ENCODE measurements around the gene NTRK1.

NTRK1 gene

DNA sequence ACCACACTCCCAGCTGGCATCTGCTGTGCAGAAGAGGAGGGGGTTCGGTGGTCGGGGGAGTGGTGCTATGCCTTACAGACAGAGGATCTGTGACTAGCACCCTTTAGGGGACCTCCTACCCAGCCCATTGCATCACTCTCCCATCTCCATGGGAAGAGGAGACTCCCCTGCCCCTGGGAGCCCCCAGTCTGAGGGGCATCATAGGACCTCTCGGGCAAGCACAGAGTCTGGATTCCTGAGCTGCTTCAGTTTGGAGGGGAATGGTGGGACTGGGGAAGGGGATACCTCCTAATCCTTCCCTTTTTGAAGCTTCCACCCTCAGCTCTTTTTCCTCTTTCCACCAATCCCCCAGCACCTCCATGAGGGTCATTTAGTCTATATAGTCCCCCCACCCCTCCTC lies 3.1 kb upstream of the NTRK1 start:
- no peak for DNase-seq (ENCODE audit: low spot score)

DNA sequence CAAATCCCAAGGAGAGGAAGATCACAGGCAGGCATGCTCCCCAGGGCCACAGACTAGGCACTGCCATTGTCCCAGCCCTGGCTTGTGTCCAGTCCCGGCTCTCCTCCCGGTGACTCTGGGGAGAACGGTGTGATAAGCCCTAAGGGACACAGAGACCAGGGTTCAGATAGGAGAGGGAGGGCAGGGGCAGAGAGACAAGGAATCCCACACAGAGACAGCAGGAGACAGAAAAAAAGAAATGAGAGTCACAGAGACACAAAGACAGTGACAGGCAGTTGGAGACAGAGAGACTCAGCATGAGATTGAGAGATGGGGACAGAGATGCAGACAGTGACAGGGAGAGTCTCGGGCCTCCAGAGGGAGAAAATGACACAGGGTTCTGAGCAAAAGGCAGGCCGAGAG lies 2.1 kb upstream of the NTRK1 start:
- DNase-seq (ENCODE audit: low spot score), result no peak

DNA sequence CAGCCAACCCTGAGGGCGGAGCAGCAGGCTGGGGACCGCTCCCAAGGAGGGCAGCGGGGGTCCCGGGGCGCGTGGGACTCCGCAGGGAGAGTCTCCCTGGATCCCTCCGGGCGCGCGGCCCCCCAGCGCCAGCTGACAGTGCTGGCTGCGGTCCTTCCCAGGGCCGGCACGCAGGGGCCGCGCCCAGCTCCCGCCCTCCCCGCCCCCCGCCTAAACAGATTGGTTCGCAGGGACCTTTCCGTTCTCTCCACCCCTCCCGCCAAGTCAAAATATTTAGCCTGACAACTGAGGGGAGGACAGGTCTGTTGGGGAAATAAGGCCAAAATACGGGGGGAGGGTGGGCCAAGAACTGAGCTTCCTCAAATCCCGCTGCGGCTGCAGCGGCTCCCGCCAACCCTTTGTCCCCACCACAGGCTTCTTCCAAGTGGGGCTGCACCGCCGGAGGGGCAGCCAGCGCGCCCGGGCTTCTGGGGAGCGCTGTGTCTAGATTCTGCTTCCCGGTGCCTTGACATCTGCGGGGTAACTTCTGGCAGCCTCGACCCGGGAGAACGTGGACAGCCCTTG lies 1.6 kb upstream of the NTRK1 start, which contains the start of gene INSRR:
Gene INSRR, minus strand, starts transcription at position 159 of the 564 bp plus-strand sequence. CDS start 496 bp downstream, outside the sequence.
- peak; percentile 64 for DNase-seq (ENCODE audit: low spot score)

DNA sequence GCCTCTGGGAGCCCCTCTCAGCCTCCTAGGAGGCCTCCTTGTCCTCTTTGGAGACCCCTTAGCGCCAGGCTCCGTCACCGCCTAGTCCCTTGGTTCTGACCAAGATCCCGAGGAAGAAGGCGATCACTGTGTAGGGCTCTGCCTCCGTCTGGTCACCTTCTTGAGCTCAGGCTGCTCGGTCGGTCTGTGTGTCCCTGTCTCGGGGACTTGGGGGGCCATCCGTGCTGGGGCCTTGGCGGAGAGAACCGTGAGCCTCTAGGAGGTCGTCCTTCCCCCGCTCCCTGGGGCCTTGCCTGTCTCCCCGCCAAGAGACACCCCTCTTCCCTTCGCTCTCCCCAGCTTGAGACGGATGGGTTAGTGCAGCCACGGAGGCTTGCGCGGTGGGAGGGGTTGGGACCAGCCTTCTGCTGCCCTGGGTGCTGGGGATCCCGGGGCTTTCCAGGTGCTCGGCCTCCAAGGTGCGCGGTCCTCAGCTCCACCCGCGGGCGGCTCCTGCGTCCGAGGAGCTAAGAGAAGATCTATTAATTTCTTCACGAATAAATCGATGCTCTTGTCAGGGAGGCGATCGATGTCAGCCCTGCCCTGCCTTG lies 1.0 kb upstream of the NTRK1 start:
- DNase-seq (ENCODE audit: low spot score), result peak; percentile 53

DNA sequence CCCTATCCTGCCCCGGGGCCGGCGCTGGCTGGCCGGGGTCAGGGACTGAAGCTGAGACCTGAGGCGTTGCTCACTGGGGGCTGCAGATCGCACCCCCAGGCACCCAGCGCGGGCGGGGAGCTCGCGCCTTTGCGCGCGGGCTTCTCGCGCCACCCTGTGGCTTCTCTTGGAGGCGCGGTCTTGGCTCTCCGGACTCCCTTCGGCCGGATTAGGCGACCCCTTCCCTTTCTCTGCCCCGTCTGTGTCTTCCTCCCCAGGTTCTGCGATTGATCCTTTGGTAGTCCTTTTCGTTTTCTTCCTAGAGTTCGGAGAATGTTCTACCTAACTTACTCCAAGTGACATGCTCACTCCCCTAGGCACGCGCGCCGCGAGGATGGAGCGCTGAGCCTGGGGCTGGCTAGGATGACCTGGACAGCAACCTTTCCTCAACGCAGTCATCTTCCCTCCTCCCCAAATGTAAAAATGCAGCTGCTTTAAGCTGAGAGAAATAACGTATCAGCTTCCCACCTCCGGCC lies 495 bp upstream of the NTRK1 start:
- DNase-seq (ENCODE audit: low spot score), result peak; percentile 86

DNA sequence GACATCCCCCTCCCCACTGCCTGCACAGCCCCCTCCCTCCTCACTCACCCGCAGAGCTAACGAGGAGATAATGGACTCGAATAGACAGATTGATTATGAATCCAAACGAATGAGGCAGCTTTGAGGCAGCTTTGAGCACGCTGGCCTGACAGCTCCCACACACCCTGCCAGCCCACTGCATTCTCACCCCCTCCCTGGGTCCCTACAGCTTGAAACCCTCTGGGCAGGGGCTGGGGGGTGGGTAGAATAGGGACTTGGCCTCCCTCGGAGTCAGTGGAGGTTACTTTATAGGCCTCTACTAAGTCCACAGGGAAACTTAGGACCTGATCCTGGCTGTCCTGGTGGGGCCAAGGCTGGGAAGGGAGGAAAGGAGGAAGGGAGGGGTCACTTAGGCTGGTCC lies 1.9 kb downstream of the NTRK1 start:
- no peak for DNase-seq (ENCODE audit: low spot score)

DNA sequence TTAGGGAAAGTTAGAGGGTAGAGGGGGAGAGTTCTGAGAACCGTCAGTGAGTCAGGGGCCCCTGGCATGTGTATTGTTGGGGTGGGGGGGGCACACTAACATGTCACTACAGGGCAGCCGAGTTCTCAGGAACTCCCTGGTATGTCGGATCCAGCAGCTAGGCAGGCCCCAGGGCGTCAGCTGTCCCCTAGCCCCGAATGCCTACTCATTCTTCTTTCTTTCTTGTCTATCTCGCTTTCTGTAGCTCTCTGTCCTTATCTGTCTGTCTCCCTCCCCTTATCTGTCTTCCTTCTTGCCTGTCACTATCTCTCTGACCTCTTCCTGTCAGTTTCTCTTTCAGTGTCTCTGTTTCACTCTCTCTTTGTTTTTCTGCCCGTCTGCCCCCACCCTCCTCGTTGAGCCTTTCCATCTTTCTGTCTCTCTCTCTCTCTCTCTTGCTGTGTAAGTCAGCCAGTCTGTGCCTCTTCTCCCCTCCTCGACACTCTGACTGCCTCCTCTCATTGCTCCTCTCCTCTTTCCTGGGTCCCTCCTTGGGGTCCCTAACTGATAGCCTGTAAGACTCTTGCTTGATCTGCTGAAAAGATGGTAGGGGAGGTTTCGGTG lies 2.4 kb downstream of the NTRK1 start:
- DNase-seq (ENCODE audit: low spot score), result no peak

DNA sequence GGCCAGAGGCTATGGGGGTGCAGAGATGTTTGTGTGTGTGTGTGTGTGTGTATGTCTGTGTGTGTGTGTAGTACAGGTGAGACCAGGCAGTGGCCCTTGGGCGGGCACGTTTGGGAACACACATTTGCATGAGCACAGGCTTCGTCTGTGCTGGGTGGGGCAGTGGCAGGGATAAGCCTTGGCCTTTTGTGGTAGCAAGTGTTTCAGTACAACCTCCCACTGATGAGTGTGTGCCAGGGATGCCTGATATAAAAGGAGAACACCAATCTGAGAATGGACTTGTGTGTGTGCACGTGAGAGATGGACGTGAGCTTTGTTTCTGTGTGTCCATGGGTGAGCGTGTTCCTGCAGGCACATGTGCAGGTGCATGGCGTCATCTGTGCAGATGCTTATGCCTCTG lies 3.0 kb downstream of the NTRK1 start:
- no peak for DNase-seq (ENCODE audit: low spot score)

DNA sequence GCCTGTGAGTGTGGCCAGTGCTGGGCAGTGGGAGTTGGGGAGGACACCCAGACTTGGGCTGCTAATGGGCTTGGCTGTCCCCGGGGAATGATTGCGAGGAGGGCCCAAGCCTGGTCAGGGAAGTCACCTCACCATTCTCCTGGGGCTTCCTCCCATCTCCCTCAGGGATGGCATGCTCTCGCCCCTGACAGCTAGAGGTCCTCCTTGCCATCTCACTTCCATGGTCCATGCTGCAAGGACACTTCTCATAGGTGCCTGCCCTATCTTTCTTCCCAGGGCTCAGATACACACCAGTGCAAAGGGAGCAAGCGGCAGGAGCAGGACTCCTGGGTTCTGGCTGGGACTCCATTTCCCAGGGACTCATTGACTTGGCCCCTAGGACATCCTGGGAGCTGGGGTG lies 4.1 kb downstream of the NTRK1 start:
- no peak for DNase-seq (ENCODE audit: low spot score)

DNA sequence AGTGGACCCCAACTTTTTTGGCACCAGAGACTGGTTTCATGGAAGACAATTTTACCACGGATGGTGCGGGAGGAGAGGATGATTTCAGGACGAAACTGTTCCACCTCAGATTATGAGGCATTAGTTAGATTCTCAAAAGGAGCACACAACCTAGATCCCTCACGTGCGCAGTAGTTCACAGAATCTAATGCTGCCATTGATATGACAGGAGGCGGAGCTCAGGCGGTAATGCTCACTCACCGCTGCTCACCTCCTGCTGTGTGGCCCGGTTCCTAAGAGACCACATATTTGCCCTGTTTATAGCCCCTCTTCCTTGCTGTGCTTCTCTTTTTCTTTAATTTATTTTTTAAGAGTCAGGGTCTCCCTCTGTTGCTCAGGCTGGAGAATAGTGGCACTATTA lies 4.6 kb downstream of the NTRK1 start:
- no peak for DNase-seq (ENCODE audit: low spot score)

DNA sequence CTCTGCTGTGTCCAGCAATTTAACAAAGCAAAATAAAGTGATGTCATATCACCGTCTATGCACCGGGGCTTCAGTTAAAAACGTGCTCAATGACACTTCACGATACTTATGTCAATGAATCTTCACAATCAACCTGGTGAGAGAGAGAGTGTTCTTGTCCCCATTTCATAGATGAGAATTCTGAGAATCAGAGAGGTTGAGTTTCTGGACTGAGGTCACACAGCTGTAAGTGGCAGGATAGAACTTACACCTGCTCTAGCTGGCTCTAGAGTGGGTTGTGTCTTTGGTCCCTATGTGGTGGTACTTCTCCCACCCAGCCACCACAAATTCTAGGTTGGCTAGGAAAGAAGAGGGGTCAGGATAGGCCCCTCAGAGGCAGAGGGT lies 5.2 kb downstream of the NTRK1 start:
- no peak for DNase-seq (ENCODE audit: low spot score)

DNA sequence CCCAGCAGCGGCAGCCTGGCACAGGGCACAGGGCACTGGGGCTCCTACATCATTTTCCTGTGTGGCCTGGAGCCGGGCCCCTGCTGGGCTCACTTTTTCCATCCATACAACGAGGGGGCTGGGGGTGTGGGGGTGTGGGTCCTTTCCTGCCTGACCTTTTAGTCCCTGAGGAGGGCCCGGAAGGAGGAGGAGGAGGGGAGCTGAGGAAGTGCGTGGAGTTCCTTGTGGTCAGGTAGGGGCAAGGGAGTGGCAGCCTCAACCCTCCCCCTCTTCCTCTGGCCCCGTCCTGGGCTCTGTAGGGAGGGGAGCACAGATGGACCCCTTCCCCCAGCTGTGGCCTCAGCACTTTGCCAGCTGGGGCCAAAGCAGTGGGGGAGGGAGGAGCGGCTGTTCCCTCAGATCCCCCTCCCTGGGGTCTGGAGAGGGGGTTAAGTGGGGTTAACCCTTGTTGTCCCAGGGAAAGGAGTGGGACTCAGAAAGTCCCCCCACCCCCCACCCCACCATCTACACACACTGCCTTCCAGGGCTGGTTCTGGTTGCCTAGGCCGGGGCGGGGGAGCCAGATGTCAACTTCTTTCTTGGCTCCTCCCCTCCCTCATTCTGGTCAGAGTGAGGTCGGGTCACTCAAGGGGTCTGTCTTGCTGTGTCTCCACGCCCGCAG lies 5.7 kb downstream of the NTRK1 start:
- DNase-seq (ENCODE audit: low spot score), result no peak

DNA sequence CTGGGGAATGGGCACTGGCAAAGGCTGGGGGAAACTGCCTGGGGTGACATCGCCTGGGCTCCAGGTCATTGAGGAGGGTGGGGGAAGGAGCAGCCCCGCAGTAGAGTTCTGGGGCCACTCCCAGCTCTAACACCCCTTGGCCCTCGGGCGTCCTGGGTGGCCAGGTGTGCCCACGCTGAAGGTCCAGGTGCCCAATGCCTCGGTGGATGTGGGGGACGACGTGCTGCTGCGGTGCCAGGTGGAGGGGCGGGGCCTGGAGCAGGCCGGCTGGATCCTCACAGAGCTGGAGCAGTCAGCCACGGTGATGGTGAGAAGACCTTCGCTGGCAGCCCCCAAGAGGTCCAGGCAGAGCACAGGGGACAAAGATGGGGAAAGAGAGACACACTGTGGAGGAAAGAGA lies 7.7 kb downstream of the NTRK1 start:
- DNase-seq (ENCODE audit: low spot score), result no peak

DNA sequence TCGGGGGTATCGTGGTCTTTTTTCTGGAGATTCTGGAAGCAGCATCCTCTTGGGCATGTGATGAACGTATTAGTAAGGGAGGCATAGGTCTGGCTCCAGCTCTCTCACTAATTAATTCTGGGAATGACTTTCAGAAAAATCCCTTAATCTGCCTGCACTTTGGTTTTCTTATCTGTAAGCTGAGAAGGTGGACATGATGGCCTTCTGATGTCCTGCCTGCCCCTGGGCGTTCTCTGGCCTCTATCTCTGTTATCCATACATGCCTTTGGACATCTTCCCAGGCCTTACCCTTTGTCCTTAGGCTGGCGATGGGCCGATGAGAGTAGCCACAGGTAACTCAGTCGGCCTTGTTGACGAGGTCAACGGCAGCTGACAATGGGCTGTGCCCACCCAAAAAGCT lies 8.8 kb downstream of the NTRK1 start:
- DNase-seq (ENCODE audit: low spot score), result no peak

DNA sequence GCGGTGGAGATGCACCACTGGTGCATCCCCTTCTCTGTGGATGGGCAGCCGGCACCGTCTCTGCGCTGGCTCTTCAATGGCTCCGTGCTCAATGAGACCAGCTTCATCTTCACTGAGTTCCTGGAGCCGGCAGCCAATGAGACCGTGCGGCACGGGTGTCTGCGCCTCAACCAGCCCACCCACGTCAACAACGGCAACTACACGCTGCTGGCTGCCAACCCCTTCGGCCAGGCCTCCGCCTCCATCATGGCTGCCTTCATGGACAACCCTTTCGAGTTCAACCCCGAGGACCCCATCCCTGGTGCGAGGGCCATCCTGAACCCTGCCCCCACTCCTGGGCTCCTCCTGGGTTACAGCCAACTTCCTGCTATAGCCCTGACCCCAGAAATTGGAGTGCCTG lies 13.0 kb downstream of the NTRK1 start:
- DNase-seq (ENCODE audit: low spot score), result no peak

DNA sequence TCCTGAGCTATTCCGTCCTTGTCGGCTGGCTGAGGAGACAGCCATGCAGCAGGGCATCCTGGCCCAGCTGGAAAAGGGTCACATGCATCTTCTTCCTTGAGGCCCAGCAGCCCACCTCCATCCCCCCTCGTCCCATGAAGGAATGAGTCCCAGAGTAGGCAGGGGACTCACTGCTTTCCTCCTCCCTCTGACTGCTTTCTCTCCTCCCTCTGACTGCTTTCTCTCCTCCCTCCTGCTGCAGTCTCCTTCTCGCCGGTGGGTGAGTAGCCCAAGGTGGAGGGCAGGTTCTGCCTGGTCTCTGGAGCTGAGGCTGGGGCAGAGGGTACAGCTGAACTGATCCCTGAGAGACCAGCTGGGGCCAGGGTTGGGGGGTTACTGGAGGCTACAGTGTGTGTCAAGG lies 13.5 kb downstream of the NTRK1 start:
- DNase-seq (ENCODE audit: low spot score), result no peak

DNA sequence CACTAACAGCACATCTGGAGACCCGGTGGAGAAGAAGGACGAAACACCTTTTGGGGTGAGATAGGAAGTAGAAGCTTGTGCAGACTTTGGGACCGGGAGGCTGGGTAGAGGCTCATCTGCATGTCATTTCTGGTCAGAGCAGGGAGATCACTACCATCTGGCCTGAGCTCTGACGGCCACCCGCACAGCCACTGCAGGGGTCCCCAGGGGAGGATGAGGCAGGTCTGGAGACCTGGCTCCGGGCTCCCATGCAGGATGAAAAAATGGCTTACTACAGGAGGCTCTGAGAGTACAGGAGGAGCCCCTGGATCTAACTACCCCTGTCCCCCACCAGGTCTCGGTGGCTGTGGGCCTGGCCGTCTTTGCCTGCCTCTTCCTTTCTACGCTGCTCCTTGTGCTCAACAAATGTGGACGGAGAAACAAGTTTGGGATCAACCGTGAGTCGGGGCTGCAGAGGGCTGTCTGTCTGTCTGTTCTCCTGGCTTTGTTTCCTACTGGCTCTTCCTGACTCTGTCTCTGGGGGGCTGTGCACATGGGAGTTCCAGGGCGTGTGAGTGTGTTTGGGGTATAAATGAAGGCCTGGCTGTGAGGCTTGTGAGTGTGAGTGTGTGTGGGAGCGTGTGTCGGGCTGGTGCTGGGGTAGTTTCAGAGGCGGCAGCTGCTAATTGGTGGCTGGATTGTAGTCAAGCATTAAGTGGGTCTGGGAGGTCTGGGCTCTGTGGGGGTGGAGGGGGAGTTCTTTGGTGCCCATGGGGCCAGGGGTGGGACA lies 14.1 kb downstream of the NTRK1 start:
- no peak for DNase-seq (ENCODE audit: low spot score)

DNA sequence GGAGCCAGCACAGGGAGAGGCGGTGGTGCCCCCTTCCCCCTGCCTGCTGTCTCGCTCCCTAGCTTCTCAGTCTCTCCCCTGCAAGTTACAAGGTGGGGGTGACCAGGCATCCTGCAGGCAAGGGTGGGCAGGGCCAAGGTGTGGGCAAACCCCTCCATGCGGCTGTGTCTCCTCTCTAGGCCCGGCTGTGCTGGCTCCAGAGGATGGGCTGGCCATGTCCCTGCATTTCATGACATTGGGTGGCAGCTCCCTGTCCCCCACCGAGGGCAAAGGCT lies 14.6 kb downstream of the NTRK1 start:
- DNase-seq (ENCODE audit: low spot score), result no peak

DNA sequence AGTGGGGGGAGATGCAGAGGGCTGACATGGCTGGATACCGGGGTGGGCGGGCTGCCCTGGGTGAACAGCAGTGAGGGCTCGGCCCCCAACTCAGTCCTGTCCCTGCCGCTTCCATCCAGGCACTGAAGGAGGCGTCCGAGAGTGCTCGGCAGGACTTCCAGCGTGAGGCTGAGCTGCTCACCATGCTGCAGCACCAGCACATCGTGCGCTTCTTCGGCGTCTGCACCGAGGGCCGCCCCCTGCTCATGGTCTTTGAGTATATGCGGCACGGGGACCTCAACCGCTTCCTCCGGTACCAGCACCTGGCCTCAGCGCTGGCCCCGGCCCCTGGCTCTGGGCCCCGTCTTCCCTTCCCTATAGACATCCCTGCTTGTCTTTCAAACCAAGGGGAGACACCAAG lies 15.6 kb downstream of the NTRK1 start:
- DNase-seq (ENCODE audit: low spot score), result no peak

DNA sequence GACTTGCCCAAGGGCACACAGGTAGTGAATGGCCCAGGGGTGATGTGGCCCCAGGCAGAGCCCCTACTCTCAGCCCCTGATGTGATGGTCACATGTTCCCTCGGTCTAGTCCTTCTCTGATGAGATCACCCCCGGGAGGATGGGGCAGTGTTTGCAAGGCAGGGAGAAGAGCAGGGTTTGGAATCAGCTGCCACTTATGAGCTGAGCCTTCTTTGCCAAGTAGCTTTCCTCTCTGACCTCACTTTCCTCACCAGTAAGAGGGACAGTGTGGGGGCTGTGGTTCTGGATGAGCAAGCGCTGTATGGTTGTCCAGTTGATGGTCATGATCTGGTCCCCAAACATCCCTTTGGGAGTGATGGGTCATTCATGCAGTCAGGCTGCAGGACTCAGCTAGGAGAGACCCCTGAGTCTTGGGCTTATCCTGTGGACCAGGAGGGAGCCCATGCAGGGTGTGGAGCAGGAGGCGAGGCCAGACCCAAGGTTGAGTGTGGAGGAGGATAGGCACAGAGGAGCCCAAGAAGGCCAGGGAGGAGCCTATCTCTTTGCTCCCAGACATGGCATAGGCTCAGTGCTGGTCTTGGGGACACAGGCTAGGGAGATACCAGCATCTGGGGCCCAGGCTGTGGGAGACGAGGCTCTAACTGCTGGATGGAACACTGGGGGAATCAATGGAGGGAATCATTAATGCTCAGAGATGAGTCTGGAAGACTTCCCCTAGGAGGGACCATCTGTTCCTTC lies 16.9 kb downstream of the NTRK1 start:
- DNase-seq (ENCODE audit: low spot score), result no peak

DNA sequence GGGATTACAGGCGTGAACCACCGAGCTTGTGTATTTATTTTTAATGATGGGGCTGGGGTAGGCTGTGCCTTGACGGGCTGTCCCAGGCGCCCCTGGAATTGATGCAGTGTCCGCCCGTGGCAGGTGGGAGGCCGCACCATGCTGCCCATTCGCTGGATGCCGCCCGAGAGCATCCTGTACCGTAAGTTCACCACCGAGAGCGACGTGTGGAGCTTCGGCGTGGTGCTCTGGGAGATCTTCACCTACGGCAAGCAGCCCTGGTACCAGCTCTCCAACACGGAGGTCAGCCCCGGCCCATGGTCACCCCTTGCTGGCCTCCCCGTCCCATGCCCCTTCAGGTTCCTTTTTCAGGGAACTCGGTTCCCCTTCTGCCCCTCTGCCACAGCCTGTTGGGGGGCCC lies 19.2 kb downstream of the NTRK1 start:
- DNase-seq (ENCODE audit: low spot score), result no peak

DNA sequence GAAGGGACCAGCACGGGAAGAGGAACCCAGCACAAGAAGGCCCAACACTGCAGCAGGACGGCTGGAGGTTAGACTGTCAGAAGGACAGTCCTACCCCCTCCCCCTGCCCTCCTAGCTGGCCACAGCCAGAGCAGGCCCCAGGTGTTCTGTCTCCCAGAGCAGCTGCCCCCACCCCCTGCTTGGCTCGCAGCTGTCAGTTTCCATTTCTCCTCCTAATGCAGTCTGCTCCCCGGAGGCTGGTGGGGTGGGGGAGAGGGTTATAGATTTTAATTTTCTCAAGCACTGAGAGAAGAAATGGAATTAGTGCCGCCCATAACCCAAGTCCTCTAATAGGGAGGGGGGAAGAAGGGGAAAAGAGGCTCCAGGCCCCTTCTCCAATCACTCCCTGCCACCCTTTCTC lies 19.8 kb downstream of the NTRK1 start:
- DNase-seq (ENCODE audit: low spot score), result no peak
